Measurements from ENCODE around the gene GALNT15.

GRCh38 chr3:16231983-16232382, 57.5 kb downstream of the GALNT15 start:
- TF ChIP-seq POLR2AphosphoS5 (IDR thresholded peaks at IDR 0.05; ENCODE audit: low read depth, low read length) (no peak), POLR2A (IDR thresholded peaks at IDR 0.05; ENCODE audit: low read depth, low read length) (no peak), POU2F2 (IDR thresholded peaks at IDR 0.05; ENCODE audit: low read depth, low read length) (no peak), TAF1 (IDR thresholded peaks at IDR 0.05; ENCODE audit: low read depth, low read length) (no peak)
